Measurements from ENCODE around the gene C4BPA. TPM values are rescaled to one million over a fixed set of nuclear protein-coding genes. Genes with fewer than 3 reads are reported as not detected.

Gene C4BPA
- total and polyA plus RNA-seq, 9 of the 15 experiments (the other 6 are each of a cell fraction or from before 2014, with no cell fraction given), result 0.04 to 0.22 (median 0.11) TPM; not detected in 3

DNA sequence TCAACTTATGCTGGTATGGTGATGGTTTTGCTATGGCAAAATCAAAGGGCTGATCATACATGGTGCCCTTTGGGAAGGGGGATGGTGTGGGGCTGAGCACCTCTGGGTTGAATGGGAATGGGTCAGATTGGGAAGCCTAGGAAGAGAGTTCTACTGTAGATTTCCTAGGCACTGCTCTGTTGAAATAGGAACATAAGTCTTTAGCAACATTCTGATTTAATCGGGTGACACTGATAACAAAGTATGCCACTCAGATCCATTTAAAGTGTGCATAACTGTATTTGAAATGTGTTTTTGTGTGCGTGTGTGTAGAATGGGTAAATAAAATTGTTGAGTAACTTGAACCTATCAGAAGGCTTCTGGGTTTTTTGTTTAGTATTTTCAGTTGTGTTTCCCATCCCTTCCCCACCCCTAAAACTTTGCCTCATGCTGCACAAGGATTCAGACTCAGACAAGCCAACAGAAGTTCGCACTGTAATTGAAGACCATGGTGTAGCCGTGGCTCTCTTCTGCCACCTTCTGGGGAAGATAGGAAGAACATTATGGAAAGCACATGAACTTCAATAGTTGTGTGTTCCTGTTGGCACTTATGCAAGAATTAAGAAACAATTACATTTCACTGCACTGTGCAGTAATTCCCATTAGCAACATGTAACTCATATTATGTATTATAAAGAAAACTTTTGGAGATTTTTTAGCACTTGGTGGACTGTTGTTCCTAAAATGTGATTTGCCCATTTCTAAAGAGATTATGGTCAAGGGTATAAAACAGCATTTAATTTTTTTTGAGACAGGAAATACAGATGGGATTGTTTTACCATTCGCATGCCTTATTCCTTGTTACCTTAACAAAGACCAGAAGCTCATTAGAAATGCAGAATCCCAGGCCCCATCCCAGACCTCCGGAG lies 26.3 kb upstream of the C4BPA start (continued):
- no peak for TF ChIP-seq NR1H2 (CRISPR knock-in tag; IDR thresholded peaks at IDR 0.05)
- TF ChIP-seq, protein P1, sequence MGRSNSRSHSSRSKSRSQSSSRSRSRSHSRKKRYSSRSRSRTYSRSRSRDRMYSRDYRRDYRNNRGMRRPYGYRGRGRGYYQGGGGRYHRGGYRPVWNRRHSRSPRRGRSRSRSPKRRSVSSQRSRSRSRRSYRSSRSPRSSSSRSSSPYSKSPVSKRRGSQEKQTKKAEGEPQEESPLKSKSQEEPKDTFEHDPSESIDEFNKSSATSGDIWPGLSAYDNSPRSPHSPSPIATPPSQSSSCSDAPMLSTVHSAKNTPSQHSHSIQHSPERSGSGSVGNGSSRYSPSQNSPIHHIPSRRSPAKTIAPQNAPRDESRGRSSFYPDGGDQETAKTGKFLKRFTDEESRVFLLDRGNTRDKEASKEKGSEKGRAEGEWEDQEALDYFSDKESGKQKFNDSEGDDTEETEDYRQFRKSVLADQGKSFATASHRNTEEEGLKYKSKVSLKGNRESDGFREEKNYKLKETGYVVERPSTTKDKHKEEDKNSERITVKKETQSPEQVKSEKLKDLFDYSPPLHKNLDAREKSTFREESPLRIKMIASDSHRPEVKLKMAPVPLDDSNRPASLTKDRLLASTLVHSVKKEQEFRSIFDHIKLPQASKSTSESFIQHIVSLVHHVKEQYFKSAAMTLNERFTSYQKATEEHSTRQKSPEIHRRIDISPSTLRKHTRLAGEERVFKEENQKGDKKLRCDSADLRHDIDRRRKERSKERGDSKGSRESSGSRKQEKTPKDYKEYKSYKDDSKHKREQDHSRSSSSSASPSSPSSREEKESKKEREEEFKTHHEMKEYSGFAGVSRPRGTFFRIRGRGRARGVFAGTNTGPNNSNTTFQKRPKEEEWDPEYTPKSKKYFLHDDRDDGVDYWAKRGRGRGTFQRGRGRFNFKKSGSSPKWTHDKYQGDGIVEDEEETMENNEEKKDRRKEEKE (IDR thresholded peaks at IDR 0.05; ENCODE audit: borderline replicate concordance in 1 of 2, control insufficient read depth in 1 of 2, low read depth in 2 of 2, low read length in 1 of 2), result no peak
- no peak for TF ChIP-seq HIVEP1 (CRISPR knock-in tag; IDR thresholded peaks at IDR 0.05)
- TF ChIP-seq SMARCE1 (IDR thresholded peaks at IDR 0.05), result no peak
- TF ChIP-seq ASH1L (IDR thresholded peaks at IDR 0.05; ENCODE audit: borderline replicate concordance, low read depth, partially characterized antibody), result no peak
- no peak for TF ChIP-seq ZBTB17 (CRISPR knock-in tag; IDR thresholded peaks at IDR 0.05)
- TF ChIP-seq NR4A1 (CRISPR knock-in tag; IDR thresholded peaks at IDR 0.05), result no peak
- no peak for TF ChIP-seq NR4A1 (tag; IDR thresholded peaks at IDR 0.05)
- no peak for TF ChIP-seq RFX7 (CRISPR knock-in tag; IDR thresholded peaks at IDR 0.05)

Data from K562 (cell line).